MCF 10A (cell line): ENCODE results near the gene UBXN6. TPM values are rescaled to one million over a fixed set of nuclear protein-coding genes. Genes with fewer than 3 reads are reported as not detected.

ENCODE experiments used
- BruUV-seq: library from RNA; stranded (reverse); fragments of 400-500 nt; replicated peaks from 2 replicates; lab custom pipeline; 2021; lab: Mats Ljungman, UMichigan
- CTCF ChIA-PET: fragments of 300-600 bp; sonication (Branson Sonifier 250); formaldehyde crosslinking; extraction: SDS; loops from one replicate; lab custom pipeline; 2021; ENCODE audit warnings: antibody characterized with exemption, inconsistent platforms; lab: Yijun Ruan, JAX
- POLR2A ChIA-PET: fragments of 300-600, 350-650 bp; sonication (Branson Sonifier 250); formaldehyde crosslinking; extraction: SDS; loops from one replicate; lab custom pipeline; 2020; ENCODE audit warnings: antibody characterized with exemption, inconsistent platforms; lab: Yijun Ruan, JAX
- DNase-seq: peaks from one replicate; pipeline ENCODE4 v3.0.0-alpha.2; 2018; ENCODE audit not compliant: unreplicated experiment
- H3K27ac Mint-ChIP-seq: one replicate; pipeline ENCODE4 v1.8.0; 2022; ENCODE audit warnings: mild to moderate bottlenecking, low read depth, mixed read lengths; ENCODE audit not compliant: unreplicated experiment
- H3K27me3 Mint-ChIP-seq: one replicate; pipeline ENCODE4 v1.8.0; 2022; ENCODE audit warnings: mixed read lengths; ENCODE audit not compliant: insufficient read depth, unreplicated experiment
- H3K36me3 Mint-ChIP-seq: one replicate; pipeline ENCODE4 v1.8.0; 2022; ENCODE audit warnings: mild to moderate bottlenecking, moderate library complexity, mixed read lengths; ENCODE audit not compliant: insufficient read depth, unreplicated experiment
- H3K4me1 Mint-ChIP-seq: one replicate; pipeline ENCODE4 v1.8.0; 2022; ENCODE audit warnings: mixed read lengths; ENCODE audit not compliant: insufficient read depth, unreplicated experiment
- H3K4me3 Mint-ChIP-seq: one replicate; pipeline ENCODE4 v1.8.0; 2022; ENCODE audit warnings: mild to moderate bottlenecking, moderate library complexity, mixed read lengths; ENCODE audit not compliant: unreplicated experiment
- H3K9me3 Mint-ChIP-seq: one replicate; pipeline ENCODE4 v1.8.0; 2022; ENCODE audit warnings: mixed read lengths; ENCODE audit not compliant: unreplicated experiment
- CTCF ChIP-seq: fragments of 200-600 bp; IDR thresholded peaks from one replicate; pipeline ENCODE4 v1.8.0; 2022; ENCODE audit warnings: antibody characterized with exemption, mild to moderate bottlenecking; ENCODE audit not compliant: unreplicated experiment
- intact Hi-C: fragments of 100-400 bp; cut with micrococcal nuclease; formaldehyde crosslinking; loops from 2 replicates; pipeline ENCODE4 v1.14.1; 2022
- total RNA-seq: library from RNA; stranded (reverse); gene quantifications from 2 replicates; pipeline ENCODE4 v1.2.3, GENCODE V29; 2022

The UBXN6 gene
- total RNA-seq, 1 experiment from 2014 or later = 94.8 TPM

- no peak for TF ChIP-seq CTCF
- intact Hi-C loops = no loop called here
- no peaks in the 10 kb centered on the region for H3K27me3 Mint-ChIP-seq
- no TSS peak for BruUV-seq
- ChIA-PET CTCF (interaction anchor here (0.9 kb wide), 1 partner anchor 80 kb away, joined by 3 read pairs; no protein-coding TSS in a partner anchor), POLR2A (interaction anchor here (0.7 kb wide), 1 partner anchor 12 kb away, joined by 3 read pairs; no protein-coding TSS in a partner anchor)
- H3K36me3 Mint-ChIP-seq = peaks cover 74% of the 10 kb centered on the region
- H3K27ac Mint-ChIP-seq = no peak overlapping the region
- DNase-seq = no peak
- no peaks in the 10 kb centered on the region for H3K4me1 Mint-ChIP-seq
- H3K9me3 Mint-ChIP-seq = no peaks in the 10 kb centered on the region
- no peak overlapping the region for H3K4me3 Mint-ChIP-seq
Measured at GRCh38 chr19:4449639-4450028, 8.0 kb downstream of the UBXN6 start.

- Mint-ChIP-seq H3K4me1 (no peaks in the 10 kb centered on the region), H3K27ac (no peak overlapping the region), H3K36me3 (peaks cover 74% of the 10 kb centered on the region), H3K9me3 (no peaks in the 10 kb centered on the region), H3K4me3 (no peak overlapping the region), H3K27me3 (no peaks in the 10 kb centered on the region)
- DNase-seq = no peak
- CTCF ChIA-PET = interaction anchor here (0.9 kb wide), 1 partner anchor 79 kb away, joined by 3 read pairs; no protein-coding TSS in a partner anchor
- intact Hi-C loops = no loop called here
- POLR2A ChIA-PET = interaction anchor here (0.7 kb wide), 1 partner anchor 11 kb away, joined by 3 read pairs; no protein-coding TSS in a partner anchor
- BruUV-seq = no TSS peak
- no peak for TF ChIP-seq CTCF
Measured at GRCh38 chr19:4449022-4449638, 8.5 kb downstream of the UBXN6 start.

- no peak for DNase-seq
- TF ChIP-seq CTCF = no peak
- Mint-ChIP-seq H3K27me3 (no peaks in the 10 kb centered on the region), H3K36me3 (peaks cover 76% of the 10 kb centered on the region), H3K9me3 (no peaks in the 10 kb centered on the region), H3K4me3 (no peak overlapping the region), H3K4me1 (no peaks in the 10 kb centered on the region), H3K27ac (no peak overlapping the region)
- ChIA-PET POLR2A (no interaction called here), CTCF (no interaction called here)
- BruUV-seq = no TSS peak
- intact Hi-C loops = no loop called here
Measured at GRCh38 chr19:4448147-4448985, 9.2 kb downstream of the UBXN6 start.

- Mint-ChIP-seq H3K9me3 (no peaks in the 10 kb centered on the region), H3K4me3 (no peak overlapping the region), H3K4me1 (no peaks in the 10 kb centered on the region), H3K27ac (no peak overlapping the region), H3K27me3 (no peaks in the 10 kb centered on the region), H3K36me3 (peaks cover 70% of the 10 kb centered on the region)
- ChIA-PET POLR2A (no interaction called here), CTCF (no interaction called here)
- no peak for TF ChIP-seq CTCF
- intact Hi-C loops = no loop called here
- no TSS peak for BruUV-seq
- no peak for DNase-seq
Measured at GRCh38 chr19:4447327-4448146, 10.1 kb downstream of the UBXN6 start.
